ENCODE results near the gene DONSON. TPM values are rescaled to one million over a fixed set of nuclear protein-coding genes. Genes with fewer than 3 reads are reported as not detected.

DONSON gene
- total and polyA plus RNA-seq, 2 of the 8 experiments (the other 6 are each of a cell fraction or from before 2014, with no cell fraction given) = 21.9 to 32.5 TPM

DNA sequence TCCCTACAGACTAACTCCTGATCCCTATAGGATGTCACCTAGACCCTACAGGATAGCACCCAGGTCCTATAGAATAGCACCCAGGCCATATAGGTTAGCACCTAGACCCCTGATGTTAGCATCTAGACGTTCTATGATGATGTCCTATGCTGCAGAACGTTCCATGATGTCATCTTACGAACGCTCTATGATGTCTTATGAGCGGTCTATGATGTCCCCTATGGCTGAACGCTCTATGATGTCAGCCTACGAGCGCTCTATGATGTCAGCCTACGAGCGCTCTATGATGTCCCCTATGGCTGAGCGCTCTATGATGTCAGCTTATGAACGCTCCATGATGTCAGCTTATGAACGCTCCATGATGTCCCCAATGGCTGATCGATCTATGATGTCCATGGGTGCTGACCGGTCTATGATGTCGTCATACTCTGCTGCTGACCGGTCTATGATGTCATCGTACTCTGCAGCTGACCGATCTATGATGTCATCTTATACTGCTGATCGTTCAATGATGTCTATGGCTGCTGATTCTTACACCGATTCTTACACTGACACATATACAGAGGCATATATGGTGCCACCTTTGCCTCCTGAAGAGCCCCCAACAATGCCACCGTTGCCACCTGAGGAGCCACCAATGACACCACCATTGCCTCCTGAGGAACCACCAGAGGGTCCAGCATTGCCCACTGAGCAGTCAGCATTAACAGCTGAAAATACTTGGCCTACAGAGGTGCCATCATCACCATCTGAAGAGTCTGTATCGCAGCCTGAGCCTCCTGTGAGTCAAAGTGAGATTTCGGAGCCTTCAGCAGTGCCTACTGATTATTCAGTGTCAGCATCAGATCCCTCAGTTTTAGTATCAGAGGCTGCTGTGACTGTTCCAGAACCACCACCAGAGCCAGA lies 36.1 kb downstream of the DONSON start:
- peaks cover 37 to 48% of the 10 kb centered on the region in 2 experiments for H4K20me1 ChIP-seq (replicated peaks in 1 of 2; ENCODE audit: control insufficient read depth in 1 of 2, insufficient read depth in 2 of 2, low read length in 2 of 2)
- no peak overlapping the region for H4K5ac ChIP-seq (ENCODE audit: insufficient read length, low read depth, low read length)
- no peak overlapping the region for H2BK15ac ChIP-seq (ENCODE audit: low read length)
- H2BK120ac ChIP-seq (replicated peaks; ENCODE audit: low read depth, low read length) = no peak overlapping the region
- no peak overlapping the region for H3K4me2 ChIP-seq (ENCODE audit: insufficient read depth in 1 of 2, low read depth in 2 of 2, low read length in 2 of 2)
- no peaks in the 10 kb centered on the region for H3K27me3 ChIP-seq (replicated peaks in 1 of 4; ENCODE audit: control insufficient read depth in 3 of 4, extremely low read depth in 1 of 4, insufficient read depth in 3 of 4, low read length in 3 of 4)
- ChIA-PET CTCF (ENCODE audit: partially characterized antibody) (interaction anchor here (1.6 kb wide), 1 partner anchor 9 kb away, joined by 3 read pairs; the partner anchor contains the start of gene SON), POLR2A (ENCODE audit: partially characterized antibody) (interaction anchor here (0.6 to 3.0 kb wide), 12 partner anchors 9 to 55 kb away, joined by 3 to 25 read pairs (median 4); partner anchors contain the start of genes GART and SON)
- H3K23me2 ChIP-seq (ENCODE audit: low read depth, low read length) = no peaks in the 10 kb centered on the region
- H3K79me1 ChIP-seq (ENCODE audit: low read depth, low read length) = peaks cover 16% of the 10 kb centered on the region
- H4K91ac ChIP-seq (replicated peaks; ENCODE audit: insufficient read length, low read length) = no peak overlapping the region
- peak; percentile 76 for TF ChIP-seq CREB1 (IDR thresholded peaks at IDR 0.05)
- TF ChIP-seq POLR2AphosphoS5 (IDR thresholded peaks at IDR 0.05; ENCODE audit: low read depth, low read length) = peak; percentile 88
- no peak for TF ChIP-seq CEBPB (IDR thresholded peaks at IDR 0.05; ENCODE audit: low read depth, low read length)
- TF ChIP-seq POLR2A (IDR thresholded peaks at IDR 0.05; ENCODE audit: control extremely low read depth in 1 of 2, low read depth in 2 of 2, low read length in 2 of 2) = peak; percentile 3 to 43
- no peak overlapping the region for H2BK5ac ChIP-seq (ENCODE audit: low read depth, low read length)
- H2BK12ac ChIP-seq (ENCODE audit: low read depth, low read length) = no peak overlapping the region
- FAIRE-seq (no peak), DNase-seq (ENCODE audit: low read depth in 1 of 2, low spot score in 2 of 2) (no peak)
- no peak overlapping the region for H3K27ac ChIP-seq (ENCODE audit: low read depth, low read length)
- no peak overlapping the region for H3K9ac ChIP-seq (replicated peaks in 1 of 4; ENCODE audit: extremely low read depth in 1 of 4, low read depth in 3 of 4, low read length in 3 of 4)
- H2BK20ac ChIP-seq (ENCODE audit: low read length) = no peak overlapping the region
- WGBS, 2 experiments (ENCODE audit: extremely low coverage in 1 of 2, insufficient coverage in 1 of 2, insufficient read length in 1 of 2, insufficient replicate concordance in 2 of 2, low coverage in 1 of 2, low lambda C conversion rate in 2 of 2, missing lambda C conversion rate in 1 of 2) = 95% methylated on average over 24 of the region's 24 CpGs; no CpG with 5 or more reads in 1 of the 2 experiments
- no peaks in the 10 kb centered on the region for H3K9me3 ChIP-seq (ENCODE audit: insufficient read depth in 2 of 2, low read depth in 1 of 2, low read length in 1 of 2)
- no peak overlapping the region for H3K23ac ChIP-seq (ENCODE audit: insufficient read length)
- no peak overlapping the region; the same call in 1 of the 2 replicates for H4K8ac ChIP-seq (ENCODE audit: extremely low read depth, insufficient read depth, low read length)
- no peaks in the 10 kb centered on the region for H3K4me1 ChIP-seq (replicated peaks in 1 of 4; ENCODE audit: control insufficient read depth in 3 of 4, insufficient read depth in 4 of 4, low read length in 3 of 4)
- no peak overlapping the region for H2AFZ ChIP-seq (ENCODE audit: low read length)
- H3K4me3 ChIP-seq (ENCODE audit: extremely low read depth in 1 of 4, insufficient read depth in 2 of 4, low read depth in 3 of 4, low read length in 4 of 4) = no peak overlapping the region
- no peak overlapping the region for H3K14ac ChIP-seq (ENCODE audit: insufficient read length)
- peaks cover 51 to 96% (median 77%) of the 10 kb centered on the region in 4 experiments for H3K36me3 ChIP-seq (ENCODE audit: control insufficient read depth in 2 of 4, insufficient read depth in 4 of 4, low read length in 3 of 4)
- no peak overlapping the region for H3K4ac ChIP-seq (replicated peaks; ENCODE audit: insufficient read length, low read depth, low read length)
- no peak overlapping the region for H3K18ac ChIP-seq (ENCODE audit: extremely low read depth, low read length)
- H2AK5ac ChIP-seq (ENCODE audit: low read depth, low read length) = no peak overlapping the region
- H3K56ac ChIP-seq (replicated peaks; ENCODE audit: insufficient read length, low read depth, low read length) = no peak overlapping the region
- H3K79me2 ChIP-seq (ENCODE audit: control insufficient read depth in 1 of 2, insufficient read depth in 2 of 2, low read length in 2 of 2) = peaks cover 53 to 96% of the 10 kb centered on the region in 2 experiments
